Measurements from ENCODE around the gene ZNF217.
"Not testable (repeated sequence)": the region's sequence is repeated elsewhere in the genome, so short reads cannot be mapped to it uniquely, and the experiment has no call there.

DNA sequence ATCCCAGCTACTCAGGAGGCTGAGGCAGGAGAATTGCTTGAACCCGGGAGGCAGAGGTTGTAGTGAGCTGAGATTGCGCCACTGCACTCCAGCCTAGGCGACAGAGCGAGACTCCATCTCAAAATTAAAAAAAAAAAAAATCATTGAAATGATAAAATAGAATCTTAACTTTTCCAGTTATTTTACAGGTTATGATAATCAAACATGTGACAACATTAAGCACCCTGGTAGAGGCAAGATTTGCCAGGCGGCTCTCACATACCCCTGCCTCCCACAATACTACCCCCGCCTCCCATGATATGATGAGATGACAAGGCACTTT is 41.1 kb downstream of the ZNF217 start:
- not testable (repeated sequence) for TF ChIP-seq EZH2phosphoT487 (IDR thresholded peaks at IDR 0.05; ENCODE audit: insufficient read depth, low read depth); EZH2 (IDR thresholded peaks at IDR 0.05; ENCODE audit: insufficient read depth, poor library complexity, severe bottlenecking)
